ENCODE measurements around the gene TIGD3.

GRCh38 chr11:65314501-65315203 is 39.9 kb upstream of the TIGD3 start, which contains the start of gene CDC42EP2:
- TF ChIP-seq, protein P1, sequence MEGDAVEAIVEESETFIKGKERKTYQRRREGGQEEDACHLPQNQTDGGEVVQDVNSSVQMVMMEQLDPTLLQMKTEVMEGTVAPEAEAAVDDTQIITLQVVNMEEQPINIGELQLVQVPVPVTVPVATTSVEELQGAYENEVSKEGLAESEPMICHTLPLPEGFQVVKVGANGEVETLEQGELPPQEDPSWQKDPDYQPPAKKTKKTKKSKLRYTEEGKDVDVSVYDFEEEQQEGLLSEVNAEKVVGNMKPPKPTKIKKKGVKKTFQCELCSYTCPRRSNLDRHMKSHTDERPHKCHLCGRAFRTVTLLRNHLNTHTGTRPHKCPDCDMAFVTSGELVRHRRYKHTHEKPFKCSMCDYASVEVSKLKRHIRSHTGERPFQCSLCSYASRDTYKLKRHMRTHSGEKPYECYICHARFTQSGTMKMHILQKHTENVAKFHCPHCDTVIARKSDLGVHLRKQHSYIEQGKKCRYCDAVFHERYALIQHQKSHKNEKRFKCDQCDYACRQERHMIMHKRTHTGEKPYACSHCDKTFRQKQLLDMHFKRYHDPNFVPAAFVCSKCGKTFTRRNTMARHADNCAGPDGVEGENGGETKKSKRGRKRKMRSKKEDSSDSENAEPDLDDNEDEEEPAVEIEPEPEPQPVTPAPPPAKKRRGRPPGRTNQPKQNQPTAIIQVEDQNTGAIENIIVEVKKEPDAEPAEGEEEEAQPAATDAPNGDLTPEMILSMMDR (IDR thresholded peaks at IDR 0.05; ENCODE audit: insufficient read depth, low read depth, low read length): no peak
- no peak for TF ChIP-seq EZH2 (IDR thresholded peaks at IDR 0.05; ENCODE audit: insufficient read depth, low read length)
